ENCODE data around the gene TSPAN7.

TSPAN7 gene

GRCh38 chrX:38672646-38673045 is 111.3 kb downstream of the TSPAN7 start:
- TF ChIP-seq CTCF (IDR thresholded peaks at IDR 0.05; ENCODE audit: borderline replicate concordance, insufficient read depth, low read depth, low read length), result no peak
- no peak overlapping the region for H3K4me3 ChIP-seq (ENCODE audit: low read depth, low read length)

- no peak overlapping the region for H3K4me3 ChIP-seq (ENCODE audit: low read depth, low read length)
- TF ChIP-seq CTCF (IDR thresholded peaks at IDR 0.05; ENCODE audit: borderline replicate concordance, insufficient read depth, low read depth, low read length), result no peak
Measured at GRCh38 chrX:38675856-38676255, 114.5 kb downstream of the TSPAN7 start.

- H3K4me3 ChIP-seq (ENCODE audit: low read depth, low read length), result no peak overlapping the region
- no peak for TF ChIP-seq CTCF (IDR thresholded peaks at IDR 0.05; ENCODE audit: borderline replicate concordance, insufficient read depth, low read depth, low read length)
Measured at GRCh38 chrX:38678183-38678582, 116.8 kb downstream of the TSPAN7 start.

GRCh38 chrX:38678821-38679220 is 117.5 kb downstream of the TSPAN7 start:
- no peak overlapping the region for H3K4me3 ChIP-seq (ENCODE audit: low read depth, low read length)
- no peak for TF ChIP-seq CTCF (IDR thresholded peaks at IDR 0.05; ENCODE audit: borderline replicate concordance, insufficient read depth, low read depth, low read length)

GRCh38 chrX:38679695-38680094 is 118.4 kb downstream of the TSPAN7 start:
- no peak overlapping the region for H3K4me3 ChIP-seq (ENCODE audit: low read depth, low read length)
- TF ChIP-seq CTCF (IDR thresholded peaks at IDR 0.05; ENCODE audit: borderline replicate concordance, insufficient read depth, low read depth, low read length), result no peak

GRCh38 chrX:38682095-38682494 is 120.8 kb downstream of the TSPAN7 start:
- no peak overlapping the region for H3K4me3 ChIP-seq (ENCODE audit: low read depth, low read length)
- no peak for TF ChIP-seq CTCF (IDR thresholded peaks at IDR 0.05; ENCODE audit: borderline replicate concordance, insufficient read depth, low read depth, low read length)

GRCh38 chrX:38692961-38693360 is 131.6 kb downstream of the TSPAN7 start:
- no peak overlapping the region for H3K4me3 ChIP-seq (ENCODE audit: low read depth, low read length)
- TF ChIP-seq CTCF (IDR thresholded peaks at IDR 0.05; ENCODE audit: borderline replicate concordance, insufficient read depth, low read depth, low read length), result no peak
